ENCODE data around the gene RPUSD1. TPM values are rescaled to one million over a fixed set of nuclear protein-coding genes. Genes with fewer than 3 reads are reported as not detected.

The RPUSD1 gene
- total and polyA plus RNA-seq, 12 donors: 5.8 to 23.3 (median 8.2) TPM

DNA sequence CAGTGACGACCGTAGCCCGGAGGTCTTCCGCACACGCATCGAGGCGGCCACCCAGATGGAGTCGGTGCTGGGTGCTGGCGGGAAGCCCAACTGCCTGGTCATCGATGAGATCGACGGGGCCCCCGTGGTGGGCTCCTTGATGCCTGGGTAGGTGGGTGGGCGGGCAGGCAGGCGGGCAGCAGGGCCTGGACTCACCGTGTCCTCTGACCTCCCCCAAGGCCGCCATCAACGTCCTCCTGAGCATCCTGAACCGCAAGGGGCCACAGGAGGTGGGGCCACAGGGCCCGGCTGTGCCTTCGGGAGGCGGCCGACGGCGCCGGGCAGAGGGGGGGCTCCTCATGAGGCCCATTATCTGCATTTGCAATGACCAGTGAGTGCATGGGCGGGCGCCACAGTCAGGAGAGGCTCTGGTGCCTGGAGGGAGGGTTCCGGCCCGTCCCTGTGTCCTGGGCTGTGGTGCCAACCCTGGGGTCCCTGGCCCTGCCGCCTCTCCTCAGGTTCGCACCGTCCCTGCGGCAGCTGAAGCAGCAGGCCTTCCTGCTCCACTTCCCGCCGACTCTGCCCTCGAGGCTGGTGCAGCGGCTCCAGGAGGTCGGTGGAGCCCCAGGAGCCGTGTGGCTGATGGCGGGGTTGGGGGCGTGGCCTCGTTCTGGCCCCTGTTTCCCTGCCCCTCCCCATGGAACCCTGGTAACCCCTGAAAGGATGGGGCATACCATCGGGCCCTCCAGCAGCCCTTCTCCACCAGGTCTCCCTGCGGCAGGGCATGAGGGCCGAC, 4.2 kb upstream of the RPUSD1 start:
- Histone ChIP-seq H3K9me3 (no peaks in the 10 kb centered on the region), H3K27me3 (peaks cover 0 to 9% (median 0%) of the 10 kb centered on the region in 7 donors), H3K4me1 (peaks cover 7 to 18% (median 14%) of the 10 kb centered on the region in 9 donors), H3K27ac (no peak overlapping the region), H3K4me3 (no peak overlapping the region), H3K36me3 (peaks cover 0 to 17% (median 0%) of the 10 kb centered on the region in 9 donors)
- 91 to 94% methylated on average over 46 of the region's 46 CpGs for WGBS, 2 donors
- ATAC-seq (no peak), DNase-seq (no peak)
- TF ChIP-seq, protein P1, sequence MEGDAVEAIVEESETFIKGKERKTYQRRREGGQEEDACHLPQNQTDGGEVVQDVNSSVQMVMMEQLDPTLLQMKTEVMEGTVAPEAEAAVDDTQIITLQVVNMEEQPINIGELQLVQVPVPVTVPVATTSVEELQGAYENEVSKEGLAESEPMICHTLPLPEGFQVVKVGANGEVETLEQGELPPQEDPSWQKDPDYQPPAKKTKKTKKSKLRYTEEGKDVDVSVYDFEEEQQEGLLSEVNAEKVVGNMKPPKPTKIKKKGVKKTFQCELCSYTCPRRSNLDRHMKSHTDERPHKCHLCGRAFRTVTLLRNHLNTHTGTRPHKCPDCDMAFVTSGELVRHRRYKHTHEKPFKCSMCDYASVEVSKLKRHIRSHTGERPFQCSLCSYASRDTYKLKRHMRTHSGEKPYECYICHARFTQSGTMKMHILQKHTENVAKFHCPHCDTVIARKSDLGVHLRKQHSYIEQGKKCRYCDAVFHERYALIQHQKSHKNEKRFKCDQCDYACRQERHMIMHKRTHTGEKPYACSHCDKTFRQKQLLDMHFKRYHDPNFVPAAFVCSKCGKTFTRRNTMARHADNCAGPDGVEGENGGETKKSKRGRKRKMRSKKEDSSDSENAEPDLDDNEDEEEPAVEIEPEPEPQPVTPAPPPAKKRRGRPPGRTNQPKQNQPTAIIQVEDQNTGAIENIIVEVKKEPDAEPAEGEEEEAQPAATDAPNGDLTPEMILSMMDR (IDR thresholded peaks at IDR 0.05): no peak
- intact Hi-C loops (cut with DNase I): no loop called here

DNA sequence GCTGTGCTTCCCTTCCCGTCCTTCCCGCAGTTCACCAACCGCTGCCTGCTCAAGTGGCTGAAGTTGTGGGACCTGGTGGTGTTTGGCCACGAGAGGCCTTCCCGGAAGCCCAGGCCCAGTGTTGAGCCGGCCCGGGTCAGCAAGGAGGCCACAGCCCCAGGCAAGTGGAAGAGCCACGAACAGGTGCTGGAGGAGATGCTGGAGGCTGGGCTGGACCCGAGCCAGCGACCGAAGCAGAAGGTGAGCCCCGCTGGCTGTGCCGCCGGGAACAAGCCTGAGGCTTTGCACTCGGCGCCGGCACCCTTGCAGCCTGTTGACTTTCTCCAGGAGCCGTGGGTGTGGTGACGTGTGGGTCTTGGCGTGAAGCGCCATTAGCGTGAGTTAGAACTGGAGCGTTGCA, 3.0 kb upstream of the RPUSD1 start:
- Histone ChIP-seq H3K9me3 (no peaks in the 10 kb centered on the region), H3K4me3 (no peak overlapping the region), H3K27ac (no peak overlapping the region), H3K36me3 (peaks cover 0 to 23% (median 0%) of the 10 kb centered on the region in 9 donors), H3K27me3 (no peaks in the 10 kb centered on the region), H3K4me1 (peaks cover 12 to 24% (median 20%) of the 10 kb centered on the region in 9 donors)
- 97 to 99% methylated on average over 23 of the region's 23 CpGs for WGBS, 2 donors
- TF ChIP-seq, protein P1 (IDR thresholded peaks at IDR 0.05): no peak
- DNase-seq (no peak), ATAC-seq (no peak)
- intact Hi-C loops (cut with DNase I): no loop called here

DNA sequence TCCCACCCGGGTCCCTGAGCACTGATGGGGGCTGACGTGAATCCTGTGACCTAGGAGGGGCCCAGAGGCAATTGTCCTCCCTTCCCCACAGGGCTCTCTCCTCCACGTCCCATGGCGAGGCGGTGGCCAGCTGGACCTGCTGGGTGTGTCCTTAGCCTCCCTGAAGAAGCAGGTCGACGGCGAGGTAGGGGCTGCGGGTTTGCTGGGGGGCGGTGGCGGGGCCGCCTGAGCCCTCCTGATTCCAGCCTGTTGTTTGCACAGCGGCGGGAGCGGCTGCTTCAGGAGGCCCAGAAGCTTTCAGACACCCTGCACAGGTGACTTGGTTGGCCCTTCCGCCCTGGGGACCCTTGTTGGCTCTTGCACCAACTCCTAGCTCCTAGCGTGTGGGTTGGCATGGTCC, 1.9 kb upstream of the RPUSD1 start:
- no peaks in the 10 kb centered on the region for H3K9me3 ChIP-seq
- H3K4me3 ChIP-seq: no peak overlapping the region
- H3K4me1 ChIP-seq: peaks cover 12 to 31% (median 20%) of the 10 kb centered on the region in 9 donors
- ATAC-seq (no peak), DNase-seq (no peak)
- no peak overlapping the region for H3K27ac ChIP-seq
- intact Hi-C loops (cut with DNase I): no loop called here
- no peaks in the 10 kb centered on the region for H3K27me3 ChIP-seq
- H3K36me3 ChIP-seq: peaks cover 0 to 29% (median 0%) of the 10 kb centered on the region in 9 donors
- WGBS, 2 donors: 95 to 97% methylated on average over 17 of the region's 17 CpGs
- TF ChIP-seq, protein P1 (IDR thresholded peaks at IDR 0.05): no peak

DNA sequence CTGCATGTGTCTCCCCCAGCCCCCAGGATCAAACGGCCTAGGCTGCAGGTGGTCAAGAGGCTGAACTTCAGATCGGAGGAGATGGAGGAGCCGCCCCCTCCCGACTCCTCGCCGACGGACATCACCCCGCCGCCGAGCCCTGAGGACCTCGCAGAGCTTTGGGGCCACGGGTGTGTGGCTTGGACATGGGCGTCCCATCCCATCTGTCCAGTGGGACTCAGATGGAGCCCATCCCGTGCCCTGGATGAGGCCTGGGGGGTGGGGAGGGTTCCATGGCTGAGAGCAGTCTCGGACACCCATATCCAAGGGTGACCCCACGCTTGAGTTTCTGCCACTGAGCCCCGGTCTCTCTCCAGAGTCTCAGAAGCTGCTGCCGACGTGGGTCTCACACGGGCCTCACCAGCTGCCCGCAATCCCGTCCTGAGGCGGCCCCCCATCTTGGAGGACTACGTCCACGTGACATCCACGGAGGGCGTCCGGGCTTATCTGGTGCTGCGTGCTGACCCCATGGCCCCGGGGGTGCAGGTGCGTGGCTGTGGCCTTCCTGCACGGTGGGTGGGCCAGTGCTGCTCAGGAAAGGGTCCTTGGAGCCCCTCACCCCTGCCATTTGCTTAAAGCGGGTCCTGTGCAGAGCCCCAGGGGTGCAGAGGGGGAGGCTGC, 1.1 kb upstream of the RPUSD1 start:
- intact Hi-C loops (cut with DNase I): loop anchor here in 5 of 10 donors (2.0 to 5.0 kb wide), 3 partner anchors 47 to 77 kb away; partner anchors contain the start of genes CIAO3 (in 1 of the 5) and METRN (in 1 of the 5)
- Histone ChIP-seq H3K4me1 (peaks cover 12 to 31% (median 20%) of the 10 kb centered on the region in 9 donors), H3K9me3 (no peaks in the 10 kb centered on the region), H3K4me3 (peak overlapping the region; percentile 76 to 98 (median 82)), H3K36me3 (peaks cover 0 to 29% (median 0%) of the 10 kb centered on the region in 9 donors), H3K27me3 (no peaks in the 10 kb centered on the region), H3K27ac (peak overlapping the region in 1 of 10 donors; percentile 59)
- ATAC-seq (no peak), DNase-seq (no peak)
- TF ChIP-seq, protein P1 (IDR thresholded peaks at IDR 0.05): no peak
- WGBS, 2 donors: 73% methylated on average over 32 to 33 of the region's 33 CpGs

Measured in heart right ventricle (tissue), 16 donors.